GM13976 (cell line): ENCODE measurements around the gene SLC40A1.

Experiments
- DNase-seq: peaks from one replicate; pipeline ENCODE4 v3.0.0; 2012; ENCODE audit warnings: low spot score
- in situ Hi-C: fragments of 300-500 bp; cut with MboI; formaldehyde crosslinking; loops from one replicate; pipeline ENCODE4 v1.12.0; 2022; ENCODE audit warnings: low sequenced_read_pairs, mixed read lengths, inconsistent platforms; ENCODE audit not compliant: unreplicated experiment
- TF ChIP-seq, protein P1 (sequence below): IDR thresholded peaks from 2 replicates; pipeline ENCODE4 v1.5.1; 2012; ENCODE audit warnings: borderline replicate concordance, mild to moderate bottlenecking; ENCODE audit not compliant: insufficient read depth; ENCODE audit errors: extremely low read depth, missing control alignments, control extremely low read depth

Gene SLC40A1

DNA sequence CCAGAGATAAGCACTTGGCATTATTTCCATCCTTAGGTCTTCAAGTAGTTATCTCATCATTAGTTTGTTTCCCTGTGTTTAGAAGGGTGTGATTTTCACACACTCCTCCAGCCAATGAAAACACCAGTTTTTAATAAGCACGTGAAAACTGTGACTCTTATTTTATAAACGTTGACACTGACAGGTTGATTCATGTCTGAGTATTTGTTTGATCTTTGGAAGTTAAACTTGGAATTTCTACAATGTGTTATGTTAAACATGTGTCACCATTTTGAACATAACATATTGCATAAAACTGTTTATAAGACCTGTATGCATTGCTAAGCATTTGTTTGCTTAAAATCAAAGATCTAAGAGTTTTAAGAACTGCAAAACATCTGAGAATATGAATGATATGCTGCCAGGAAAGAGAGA is 27.6 kb downstream of the SLC40A1 start:
- DNase-seq: no peak
- in situ Hi-C loops: no loop called here
- TF ChIP-seq, protein P1, sequence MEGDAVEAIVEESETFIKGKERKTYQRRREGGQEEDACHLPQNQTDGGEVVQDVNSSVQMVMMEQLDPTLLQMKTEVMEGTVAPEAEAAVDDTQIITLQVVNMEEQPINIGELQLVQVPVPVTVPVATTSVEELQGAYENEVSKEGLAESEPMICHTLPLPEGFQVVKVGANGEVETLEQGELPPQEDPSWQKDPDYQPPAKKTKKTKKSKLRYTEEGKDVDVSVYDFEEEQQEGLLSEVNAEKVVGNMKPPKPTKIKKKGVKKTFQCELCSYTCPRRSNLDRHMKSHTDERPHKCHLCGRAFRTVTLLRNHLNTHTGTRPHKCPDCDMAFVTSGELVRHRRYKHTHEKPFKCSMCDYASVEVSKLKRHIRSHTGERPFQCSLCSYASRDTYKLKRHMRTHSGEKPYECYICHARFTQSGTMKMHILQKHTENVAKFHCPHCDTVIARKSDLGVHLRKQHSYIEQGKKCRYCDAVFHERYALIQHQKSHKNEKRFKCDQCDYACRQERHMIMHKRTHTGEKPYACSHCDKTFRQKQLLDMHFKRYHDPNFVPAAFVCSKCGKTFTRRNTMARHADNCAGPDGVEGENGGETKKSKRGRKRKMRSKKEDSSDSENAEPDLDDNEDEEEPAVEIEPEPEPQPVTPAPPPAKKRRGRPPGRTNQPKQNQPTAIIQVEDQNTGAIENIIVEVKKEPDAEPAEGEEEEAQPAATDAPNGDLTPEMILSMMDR: no peak

DNA sequence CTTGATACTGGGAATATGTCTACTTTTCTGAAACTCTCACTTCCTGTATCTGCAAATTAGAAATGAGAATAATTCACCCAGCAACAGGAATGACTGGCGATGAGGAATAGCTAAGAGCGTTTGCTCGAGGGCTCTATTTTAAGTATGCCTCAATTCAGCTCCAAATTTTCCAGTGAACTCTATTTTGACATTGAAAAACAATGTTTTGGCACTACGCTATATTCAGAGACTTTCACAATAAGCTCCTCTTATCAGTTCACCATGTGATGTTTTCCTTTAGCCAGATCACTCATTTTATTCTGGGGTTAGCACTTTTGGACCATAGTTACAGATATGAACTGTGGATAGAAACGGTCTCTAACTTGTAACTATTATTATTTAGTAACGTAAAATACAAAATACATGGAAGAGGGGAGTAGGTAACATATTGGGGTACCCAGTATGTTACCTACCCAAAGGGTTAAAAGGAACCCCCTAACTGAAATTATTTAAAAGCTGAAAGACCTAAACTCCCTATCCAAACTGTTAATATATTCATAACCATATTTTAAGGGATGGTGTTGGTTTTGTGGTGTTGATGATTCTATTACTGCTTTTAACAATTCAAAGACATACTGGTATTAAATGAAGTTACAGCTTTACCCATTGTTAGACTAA is 28.1 kb downstream of the SLC40A1 start:
- TF ChIP-seq, protein P1: no peak
- no peak for DNase-seq
- in situ Hi-C loops: no loop called here

DNA sequence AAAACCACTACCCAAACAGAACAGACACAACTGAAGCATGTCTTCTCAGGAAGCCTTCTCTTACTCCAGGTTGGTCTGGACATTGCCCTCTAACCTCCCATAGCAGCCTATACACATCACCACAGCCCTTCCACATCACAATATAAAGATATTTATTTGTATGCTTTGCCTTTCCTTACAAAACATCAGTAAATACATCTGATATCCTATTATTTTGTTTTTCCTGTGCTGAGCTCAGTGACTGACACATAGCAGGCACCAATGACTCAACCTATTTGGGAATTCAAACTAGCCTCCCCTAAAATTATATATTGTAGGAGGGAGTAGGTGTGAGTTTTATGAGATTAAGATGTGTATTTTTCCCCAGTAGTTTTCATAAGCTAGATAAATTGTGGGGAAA is 28.8 kb downstream of the SLC40A1 start:
- no peak for DNase-seq
- in situ Hi-C loops: no loop called here
- TF ChIP-seq, protein P1: no peak

DNA sequence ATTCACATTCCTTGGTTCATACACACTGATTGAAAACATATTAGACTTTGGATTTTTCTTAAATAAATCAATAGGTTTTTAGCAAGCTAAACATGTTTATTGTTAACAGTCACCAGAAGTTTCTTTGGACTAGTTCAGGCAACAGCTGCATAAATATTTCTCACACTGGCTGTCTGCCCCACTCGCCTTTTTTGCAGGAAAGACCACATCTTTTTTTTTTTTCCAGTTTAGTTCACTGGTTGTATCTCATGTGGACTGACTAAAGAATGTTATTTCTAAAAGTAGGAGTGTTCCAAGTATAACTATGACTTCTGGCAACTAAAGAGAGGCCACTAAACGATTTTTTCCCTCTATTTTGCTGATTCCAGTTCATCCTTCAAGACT is 31.1 kb downstream of the SLC40A1 start:
- DNase-seq: no peak
- in situ Hi-C loops: no loop called here
- TF ChIP-seq, protein P1: no peak

DNA sequence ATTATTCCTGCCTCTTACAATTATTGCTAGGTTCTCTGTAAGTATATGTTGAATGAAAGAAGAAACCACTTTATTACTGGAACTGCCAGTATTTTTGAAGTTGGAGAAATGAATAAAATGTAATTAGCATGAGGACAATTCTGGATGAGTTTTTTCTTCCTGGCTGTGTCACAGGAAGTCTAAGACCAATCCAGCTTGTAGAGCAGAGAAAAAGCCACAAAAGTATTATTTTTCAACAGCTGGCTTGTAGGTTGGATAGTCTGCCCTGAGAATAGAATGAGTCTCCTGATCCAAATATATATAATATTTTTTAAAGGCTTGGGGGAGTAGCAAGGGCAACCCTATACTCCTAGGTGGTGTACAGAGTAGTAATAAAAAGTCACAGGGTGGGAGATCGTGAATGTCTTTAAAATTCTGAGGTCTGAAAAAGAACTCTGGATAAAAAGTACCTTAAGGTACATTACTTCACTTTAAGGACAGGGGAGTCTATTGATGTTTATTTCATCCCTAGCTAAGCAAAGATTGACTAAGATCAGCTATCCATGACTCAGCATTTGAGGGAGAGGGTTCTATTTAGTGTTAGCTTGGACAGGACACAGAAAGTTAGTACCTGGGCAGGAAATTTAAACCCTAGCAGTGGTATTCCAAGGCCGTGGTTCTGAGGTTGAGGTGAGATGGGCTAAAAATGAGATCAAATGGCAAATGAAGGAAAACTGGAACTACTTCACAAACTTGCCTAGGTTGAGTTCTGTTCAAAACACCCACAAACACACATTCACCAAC is 31.7 kb downstream of the SLC40A1 start:
- in situ Hi-C loops: no loop called here
- TF ChIP-seq, protein P1: no peak
- no peak for DNase-seq

DNA sequence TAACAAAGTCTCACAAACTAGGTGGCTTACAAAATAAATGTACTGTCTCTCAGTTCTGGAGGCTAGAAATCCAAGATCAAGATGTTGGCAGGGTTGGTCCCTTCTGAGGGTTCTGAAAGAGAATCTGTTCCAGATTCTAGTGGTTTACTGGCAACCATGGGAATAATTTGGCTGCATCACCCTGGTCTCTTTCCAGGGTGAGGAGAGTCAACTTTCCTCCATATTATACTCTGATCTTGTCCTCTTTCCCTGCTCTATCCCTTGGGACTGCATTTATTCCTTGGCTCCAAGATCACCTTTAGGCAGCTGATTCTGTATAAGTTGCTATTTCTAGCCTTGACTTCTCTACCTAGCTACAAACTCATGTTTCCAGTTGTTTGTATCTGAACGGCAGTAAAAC is 35.2 kb downstream of the SLC40A1 start:
- TF ChIP-seq, protein P1: no peak
- in situ Hi-C loops: no loop called here
- no peak for DNase-seq
